GM21528 (cell line): ENCODE data around the gene EPAS1.

ENCODE experiments used
- ATAC-seq: cut with Tn5 transposase; IDR thresholded peaks from one replicate; pipeline ENCODE4 v1.9.1; 2021; ENCODE audit warnings: mild to moderate bottlenecking, moderate library complexity; ENCODE audit not compliant: unreplicated experiment, low FRiP score

Gene EPAS1

DNA sequence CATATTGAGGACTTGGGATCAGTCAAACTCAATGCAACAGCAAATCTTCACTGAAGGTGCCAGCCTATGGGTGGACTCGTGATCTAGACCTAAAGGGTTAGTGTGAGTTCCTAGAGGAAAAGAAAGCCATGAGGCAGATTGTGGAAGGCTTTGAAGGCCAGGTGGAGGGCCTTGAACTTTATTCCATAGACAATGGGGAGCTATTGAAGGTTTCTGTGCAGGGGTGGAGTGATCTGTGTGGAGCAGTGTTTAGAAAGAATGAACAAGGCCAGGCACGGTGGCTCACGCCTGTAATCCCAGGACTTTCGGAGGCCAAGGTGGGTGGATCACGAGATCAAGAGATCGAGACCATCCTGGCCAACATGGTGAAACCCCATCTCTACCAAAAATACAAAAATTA is 61.5 kb downstream of the EPAS1 start:
- no peak for ATAC-seq

DNA sequence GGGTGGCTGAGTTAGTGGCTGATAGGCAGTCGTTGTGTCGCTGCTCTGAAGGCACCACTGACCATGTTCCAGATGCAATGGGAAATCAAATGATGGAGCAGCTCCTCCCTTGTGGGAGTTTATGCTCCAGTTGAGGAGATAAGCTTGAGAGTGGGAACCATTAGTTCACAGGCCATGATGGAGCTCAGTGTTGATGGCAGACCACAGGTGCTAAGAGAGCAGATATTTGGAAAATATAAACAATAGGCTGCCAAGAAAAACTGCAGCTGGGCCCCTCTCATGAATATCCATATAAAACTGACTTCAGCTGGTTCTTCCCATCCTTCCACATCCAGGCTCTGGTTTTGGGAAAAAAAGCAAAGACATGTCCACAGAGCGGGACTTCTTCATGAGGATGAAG is 63.1 kb downstream of the EPAS1 start:
- no peak for ATAC-seq

DNA sequence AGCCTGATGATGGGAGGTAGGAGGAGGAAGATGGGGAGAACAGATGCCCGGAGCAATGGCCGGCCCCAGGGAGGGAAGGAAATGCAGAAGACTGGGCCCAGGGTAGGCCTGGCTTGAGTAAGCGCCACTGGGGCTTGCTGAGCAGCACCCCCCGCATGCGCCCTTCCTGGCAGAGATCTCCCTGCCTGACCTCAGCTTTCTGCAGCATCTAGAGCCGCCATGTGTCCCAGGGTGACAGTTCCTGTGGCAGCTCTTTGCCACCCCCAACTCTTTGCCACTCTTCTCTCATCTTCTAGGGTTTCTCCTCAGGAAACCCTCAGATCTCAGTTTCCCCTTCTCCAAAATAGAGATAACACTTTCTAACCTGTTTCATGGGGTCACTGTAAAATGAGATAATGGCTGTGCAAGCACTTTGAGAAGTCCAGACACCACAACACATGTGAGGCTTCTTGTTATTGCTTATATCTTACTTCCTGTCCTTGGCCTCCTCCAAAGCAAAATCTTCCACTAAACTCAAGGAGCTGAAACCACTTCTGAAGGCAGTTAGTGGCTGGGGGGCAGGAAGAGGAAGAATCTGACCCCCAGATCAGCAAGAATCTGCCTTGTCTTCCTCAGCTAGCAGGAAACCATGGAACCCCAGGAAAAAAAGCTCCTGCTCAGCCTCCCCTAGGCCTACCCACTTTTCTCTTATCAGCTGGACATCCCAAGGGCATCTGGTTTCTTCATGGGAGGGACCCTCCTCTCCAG is 64.9 kb downstream of the EPAS1 start:
- ATAC-seq, result no peak

DNA sequence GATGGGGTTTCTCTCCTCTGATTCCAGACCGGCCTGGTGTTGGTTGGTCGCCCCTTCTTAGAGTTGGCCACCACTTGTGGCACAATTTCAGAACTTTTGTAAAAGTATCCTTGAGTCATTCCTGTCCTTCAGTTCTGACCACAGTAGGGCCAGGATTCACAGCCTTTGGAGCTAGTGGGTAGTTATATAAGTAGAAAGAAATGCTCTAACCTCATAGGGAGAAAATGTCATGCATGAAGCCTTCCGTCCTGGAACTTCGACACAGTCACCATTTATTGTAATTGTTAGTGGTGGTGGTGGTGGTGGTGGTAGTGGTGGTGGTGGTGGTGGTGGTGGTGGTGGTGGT is 65.4 kb downstream of the EPAS1 start:
- ATAC-seq, result no peak

DNA sequence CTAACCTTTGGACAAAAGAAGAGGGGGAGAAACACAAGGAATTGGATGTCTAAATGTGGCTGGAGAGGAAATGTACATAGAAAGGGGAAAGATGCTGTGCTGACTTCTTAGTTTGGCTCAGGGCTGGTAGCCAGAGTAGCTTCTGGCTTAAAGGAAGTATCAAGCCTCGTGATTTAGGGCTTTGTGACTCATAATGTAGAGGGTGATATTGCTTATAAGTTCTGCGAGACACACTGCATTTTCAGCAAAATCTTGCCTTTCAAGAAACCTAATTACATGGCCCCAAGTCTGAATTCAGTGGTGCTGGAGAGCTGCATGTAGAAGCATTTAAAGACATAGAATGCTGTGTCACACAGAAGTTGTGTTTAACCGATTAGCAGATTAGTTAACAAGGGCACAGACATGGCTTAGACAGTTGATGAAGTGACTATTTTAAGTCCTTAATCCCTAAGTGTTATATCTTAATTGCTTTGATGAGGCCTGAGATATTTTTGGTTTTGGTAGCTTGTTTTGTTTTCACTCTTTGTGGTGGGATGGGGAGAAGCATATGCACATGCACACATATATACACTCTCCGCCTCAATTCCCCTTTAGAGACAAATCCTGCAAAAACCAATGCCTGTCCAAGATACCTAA is 66.4 kb downstream of the EPAS1 start:
- ATAC-seq, result no peak

DNA sequence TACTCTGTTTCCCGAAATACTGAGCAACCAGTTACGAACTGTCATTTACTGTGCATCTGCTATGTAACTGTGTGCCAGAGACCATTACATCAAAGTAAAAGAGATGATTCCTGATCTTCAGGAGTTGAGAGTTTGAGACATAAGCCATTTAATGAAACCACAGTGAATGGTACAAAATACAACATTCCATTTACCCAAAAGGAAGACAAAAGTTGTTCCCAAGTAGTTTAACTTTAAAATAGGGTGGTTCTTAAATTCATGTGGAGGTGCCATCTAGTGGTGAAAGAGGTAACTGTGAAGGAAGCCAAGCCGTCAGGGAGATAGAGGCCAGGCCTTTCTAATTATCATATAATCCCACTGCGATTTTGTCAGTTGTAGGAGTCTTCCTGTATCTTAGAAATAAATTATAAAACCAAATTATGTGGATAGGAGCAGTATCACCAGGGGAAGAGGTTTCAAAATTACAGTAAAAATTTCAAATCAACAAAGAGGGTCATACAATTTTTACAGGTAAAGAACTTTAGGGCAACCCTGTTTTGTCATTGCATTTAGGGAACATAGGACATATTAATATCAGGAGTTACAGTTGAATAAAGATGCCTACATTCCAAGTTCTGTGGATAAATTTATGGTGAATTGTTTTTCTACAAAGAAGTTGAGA is 67.7 kb downstream of the EPAS1 start:
- ATAC-seq, result no peak

DNA sequence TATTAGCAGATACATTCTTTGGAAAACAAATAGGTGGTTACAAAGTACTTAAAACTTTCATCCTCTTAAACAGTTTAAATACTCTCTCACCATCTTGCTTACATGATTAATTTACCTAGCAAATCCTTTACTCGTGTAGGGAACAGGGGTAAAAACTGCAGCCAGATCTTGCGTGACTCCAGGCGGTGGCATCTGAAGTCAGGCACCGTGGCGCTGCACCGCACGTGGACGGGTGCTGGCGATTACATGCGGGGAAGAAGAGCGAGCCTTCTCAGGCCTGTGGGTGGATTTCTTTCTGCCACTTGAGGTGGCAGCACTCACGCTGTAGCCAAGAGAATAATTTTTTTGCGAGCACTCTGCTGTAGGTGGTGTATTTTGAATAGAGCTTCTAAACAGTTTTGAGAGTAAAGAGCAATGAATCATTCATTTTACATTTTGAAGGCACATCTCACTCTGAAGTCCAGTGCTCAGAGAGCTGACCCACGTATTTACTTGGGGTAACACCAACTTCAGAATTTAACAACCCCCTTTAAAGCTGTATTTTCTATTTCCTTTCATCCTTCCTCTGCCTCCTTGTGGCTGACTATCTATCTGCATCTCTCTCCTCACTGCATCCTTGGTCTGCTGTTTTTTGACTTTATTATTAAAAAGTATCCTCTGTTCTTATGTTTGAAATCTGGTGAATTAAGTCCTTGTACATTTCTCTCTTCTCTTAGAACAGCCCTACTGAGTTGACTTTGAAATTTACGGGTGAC is 68.9 kb downstream of the EPAS1 start:
- no peak for ATAC-seq

DNA sequence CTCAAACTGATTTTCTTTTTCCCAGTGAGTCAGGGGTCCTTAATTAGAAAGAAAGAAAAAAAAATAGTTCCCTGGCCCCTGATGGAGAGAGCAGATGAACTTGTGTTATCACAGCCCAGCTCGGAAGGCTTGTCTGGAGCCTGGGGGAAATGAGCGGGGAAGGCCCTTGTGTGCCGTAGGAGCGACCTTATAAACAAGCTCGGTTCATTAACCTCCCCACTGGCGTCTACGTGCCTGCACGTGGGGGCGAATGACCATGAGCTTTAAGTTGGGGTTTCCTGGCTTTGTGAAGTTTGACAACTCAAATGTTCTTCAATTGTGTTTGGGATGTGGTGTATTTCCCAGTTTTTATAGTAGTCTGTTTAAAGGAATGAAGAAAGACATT is 69.5 kb downstream of the EPAS1 start:
- no peak for ATAC-seq

DNA sequence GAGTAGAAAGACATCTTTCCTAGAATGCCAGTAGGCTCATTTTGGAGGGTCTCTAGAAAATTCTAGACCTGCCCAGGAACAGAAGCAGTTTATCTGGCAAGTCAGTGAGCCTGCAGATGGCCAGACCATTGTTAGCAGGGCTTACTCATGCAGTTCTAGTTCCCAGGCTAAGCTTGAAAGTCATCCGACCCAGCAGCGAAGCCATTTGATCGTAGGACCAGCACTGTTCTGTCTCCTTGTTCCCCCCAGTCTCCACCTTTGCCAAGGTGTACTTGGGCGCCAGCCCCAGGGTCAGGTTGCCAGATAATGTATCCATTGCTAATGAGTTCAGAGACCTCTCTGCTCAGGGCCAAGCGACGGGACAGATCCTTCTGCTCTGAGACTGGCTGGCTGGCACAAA is 70.1 kb downstream of the EPAS1 start:
- ATAC-seq, result no peak

DNA sequence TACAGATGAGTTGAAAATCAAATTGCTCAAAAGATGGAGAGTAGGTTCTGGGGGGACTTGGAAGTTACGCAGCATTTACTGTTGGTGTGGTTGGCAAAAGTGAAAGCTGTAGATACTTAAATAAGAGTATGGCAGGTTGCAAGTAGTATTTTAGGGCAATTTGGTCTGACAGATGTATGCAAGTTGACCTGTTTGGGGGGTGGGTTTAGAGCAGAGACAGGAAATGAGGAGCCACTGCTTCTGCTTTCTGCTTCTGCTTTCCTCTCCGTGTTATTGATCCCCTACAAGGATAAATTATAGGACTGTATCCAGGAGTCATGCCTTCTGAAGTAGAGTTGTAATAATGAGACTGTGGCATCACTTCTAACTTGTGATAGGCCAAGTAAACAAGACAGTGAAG is 71.2 kb downstream of the EPAS1 start:
- ATAC-seq, result no peak

DNA sequence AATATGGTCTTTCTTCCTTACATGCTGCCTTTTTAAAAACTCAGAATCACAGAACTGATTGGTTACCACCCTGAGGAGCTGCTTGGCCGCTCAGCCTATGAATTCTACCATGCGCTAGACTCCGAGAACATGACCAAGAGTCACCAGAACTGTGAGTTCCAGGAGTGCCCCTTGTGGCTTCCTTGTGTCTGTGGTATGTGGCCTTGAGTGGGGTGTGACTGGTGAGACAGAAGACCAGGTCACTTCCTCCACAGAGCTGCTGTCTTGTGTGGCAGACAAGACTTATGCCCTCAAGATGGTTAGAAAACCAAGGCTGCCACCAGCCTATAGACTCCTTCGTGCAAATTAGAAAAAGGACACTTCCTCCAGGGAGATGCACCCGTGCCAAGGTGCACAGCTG is 72.6 kb downstream of the EPAS1 start:
- ATAC-seq, result no peak

DNA sequence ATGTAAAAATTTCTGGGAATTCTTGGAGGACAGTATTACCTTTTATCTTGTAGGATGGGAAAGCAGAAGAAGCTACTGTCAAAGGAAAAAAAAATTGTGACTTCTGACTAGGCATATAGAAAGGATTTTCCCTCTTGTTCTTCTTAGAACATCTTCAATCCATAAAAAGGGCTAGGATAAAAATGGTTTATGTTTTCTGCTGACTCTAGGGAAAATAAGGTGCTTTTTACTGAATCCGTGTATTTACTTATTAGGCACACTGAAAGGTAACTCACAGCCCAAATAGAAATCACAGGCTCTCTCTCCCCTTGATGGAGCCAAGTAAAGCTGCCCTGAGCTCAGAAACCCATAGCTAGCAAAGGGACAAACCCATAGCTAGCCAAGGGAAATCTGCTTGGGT is 74.6 kb downstream of the EPAS1 start:
- ATAC-seq, result no peak

DNA sequence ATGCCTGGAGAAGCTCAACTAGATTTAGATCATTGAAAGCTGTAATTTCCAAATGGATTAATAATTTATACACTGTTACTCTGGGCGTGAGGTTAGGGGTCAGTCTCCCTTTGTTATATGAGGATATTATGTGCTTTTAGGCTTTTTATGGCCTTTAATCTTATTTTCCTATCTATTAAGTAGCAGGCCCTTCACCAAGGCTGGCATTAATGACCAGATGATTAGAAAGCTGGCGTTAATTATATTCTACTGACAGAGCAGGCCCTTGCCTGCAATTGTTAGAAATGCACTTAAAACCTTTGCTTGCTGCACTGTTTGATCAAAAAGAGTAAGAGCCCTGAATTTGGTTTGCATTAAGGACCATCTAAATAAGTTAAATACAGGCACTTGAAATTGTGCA is 75.3 kb downstream of the EPAS1 start:
- no peak for ATAC-seq

DNA sequence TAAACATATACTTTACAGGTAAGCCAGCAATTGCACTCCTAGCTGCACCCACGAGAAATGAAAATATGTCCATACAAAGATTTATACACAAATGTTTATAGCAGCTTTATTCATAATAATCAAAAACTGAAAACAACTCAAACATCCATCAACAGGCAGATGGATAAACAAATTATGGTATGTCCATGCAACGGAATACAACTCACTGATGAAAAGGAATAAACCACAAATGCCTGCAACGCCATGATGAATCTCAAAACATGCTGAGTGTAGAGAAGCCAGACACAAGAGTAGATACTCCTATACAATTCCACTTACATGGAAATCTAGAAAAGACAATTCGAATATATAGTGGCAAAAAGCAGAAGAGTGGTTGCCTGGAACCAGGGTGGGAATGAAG is 76.0 kb downstream of the EPAS1 start:
- no peak for ATAC-seq

DNA sequence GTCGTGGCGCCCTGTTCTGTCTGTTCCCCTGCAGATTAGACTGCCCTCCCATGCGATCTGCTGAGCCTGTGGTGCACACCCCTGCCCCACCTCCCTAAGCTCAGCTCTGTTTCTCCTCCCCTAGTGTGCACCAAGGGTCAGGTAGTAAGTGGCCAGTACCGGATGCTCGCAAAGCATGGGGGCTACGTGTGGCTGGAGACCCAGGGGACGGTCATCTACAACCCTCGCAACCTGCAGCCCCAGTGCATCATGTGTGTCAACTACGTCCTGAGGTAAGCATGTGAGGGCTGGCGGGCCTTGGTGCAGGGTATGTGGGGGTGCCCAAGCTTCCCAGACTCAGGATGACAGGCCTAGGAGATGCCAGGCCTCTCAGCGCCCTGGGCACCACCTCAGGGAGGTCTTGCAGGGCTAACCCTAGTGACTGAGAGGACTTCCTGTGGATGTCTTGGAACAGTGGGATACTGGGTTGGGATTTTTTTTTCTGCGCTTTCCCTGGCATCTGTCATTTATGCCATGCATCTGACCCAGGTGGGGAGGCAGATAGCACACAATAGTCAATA is 78.4 kb downstream of the EPAS1 start:
- ATAC-seq, result no peak

DNA sequence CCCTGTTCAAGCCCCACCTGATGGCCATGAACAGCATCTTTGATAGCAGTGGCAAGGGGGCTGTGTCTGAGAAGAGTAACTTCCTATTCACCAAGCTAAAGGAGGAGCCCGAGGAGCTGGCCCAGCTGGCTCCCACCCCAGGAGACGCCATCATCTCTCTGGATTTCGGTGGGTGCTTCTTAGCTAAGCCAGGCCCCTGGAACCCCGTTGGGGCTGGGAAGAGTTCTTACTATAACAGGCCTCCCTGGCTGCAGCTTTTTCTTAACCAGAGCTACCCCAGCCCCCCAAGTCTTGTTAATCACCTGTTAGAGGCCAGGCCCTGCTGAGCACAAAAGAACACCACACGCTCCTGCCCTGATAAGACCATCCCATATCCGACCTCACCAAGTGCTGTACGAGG is 79.4 kb downstream of the EPAS1 start:
- no peak for ATAC-seq

DNA sequence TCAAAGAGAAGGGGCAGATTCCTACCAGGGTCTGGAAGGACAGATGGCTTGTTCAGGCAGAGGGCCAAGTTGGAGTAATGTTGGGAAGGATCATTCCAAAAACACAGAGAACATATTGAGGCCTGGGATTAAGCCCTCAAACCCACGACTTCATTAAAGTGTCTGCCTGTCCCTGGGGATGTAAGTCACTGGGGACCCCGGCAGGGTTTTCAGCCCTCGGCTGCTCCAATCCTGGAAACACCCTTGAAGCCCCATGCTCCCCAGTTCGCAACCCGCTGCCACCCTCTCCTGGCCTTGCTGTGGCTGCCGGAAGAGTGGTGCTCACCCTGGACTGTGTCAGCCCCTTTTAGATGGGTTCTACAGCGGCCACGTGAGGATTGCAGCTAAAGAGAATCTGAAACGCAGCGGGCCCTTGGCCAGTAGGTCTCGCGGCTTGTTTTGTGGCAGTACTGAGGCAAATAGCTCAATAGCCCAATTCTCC is 79.9 kb downstream of the EPAS1 start:
- no peak for ATAC-seq

DNA sequence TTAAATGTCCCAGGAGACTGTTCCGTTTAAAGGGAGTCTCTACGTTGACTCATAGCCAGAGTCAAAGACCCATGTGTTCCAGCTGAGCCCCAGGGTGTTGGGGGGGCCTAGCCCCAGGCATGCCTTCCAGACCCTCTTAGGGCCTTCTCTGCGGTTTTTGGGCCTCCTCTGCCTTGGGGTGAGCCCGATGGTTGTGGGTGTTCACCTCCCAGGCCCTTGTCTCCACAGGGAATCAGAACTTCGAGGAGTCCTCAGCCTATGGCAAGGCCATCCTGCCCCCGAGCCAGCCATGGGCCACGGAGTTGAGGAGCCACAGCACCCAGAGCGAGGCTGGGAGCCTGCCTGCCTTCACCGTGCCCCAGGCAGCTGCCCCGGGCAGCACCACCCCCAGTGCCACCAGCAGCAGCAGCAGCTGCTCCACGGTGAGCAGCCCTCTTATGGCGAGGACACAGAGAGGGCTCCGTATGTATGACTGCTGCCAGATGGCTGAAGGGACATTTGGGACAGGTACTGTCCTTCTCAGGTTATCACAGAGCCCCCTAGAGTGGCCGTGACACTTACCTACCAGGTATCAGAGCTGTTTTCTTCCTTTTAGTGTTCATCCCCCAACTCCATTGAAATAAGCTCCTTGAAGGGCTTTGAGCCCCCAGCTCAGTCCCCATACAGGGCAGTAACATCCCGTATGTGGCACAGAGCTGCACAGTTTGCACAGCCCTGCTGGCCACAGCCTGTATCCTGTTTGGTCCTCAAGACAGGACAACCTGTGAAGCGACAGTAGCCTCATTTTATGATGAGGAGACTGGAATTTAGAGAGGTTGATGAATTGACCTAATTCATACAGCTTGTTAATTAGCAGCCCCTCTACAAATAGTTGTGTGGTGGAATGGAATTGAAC is 80.7 kb downstream of the EPAS1 start:
- no peak for ATAC-seq

DNA sequence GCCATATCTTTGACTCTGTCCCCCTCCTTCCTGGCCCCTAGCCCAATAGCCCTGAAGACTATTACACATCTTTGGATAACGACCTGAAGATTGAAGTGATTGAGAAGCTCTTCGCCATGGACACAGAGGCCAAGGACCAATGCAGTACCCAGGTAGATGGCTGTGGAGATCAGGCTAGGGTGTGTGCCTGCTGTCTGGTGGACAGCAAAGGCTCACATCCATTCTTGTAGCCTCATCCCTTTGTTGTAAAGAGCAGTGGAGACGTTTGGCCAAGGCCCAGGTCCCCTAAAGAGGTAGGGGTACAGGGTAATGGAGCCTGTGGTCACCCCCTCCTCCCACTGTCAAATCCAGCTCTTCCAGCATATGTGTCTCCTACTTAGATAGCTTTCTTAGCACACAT is 81.4 kb downstream of the EPAS1 start:
- ATAC-seq, result no peak
